Astrocyte of the hippocampus (primary cell): Measurements from ENCODE around the gene IL17RE.
A peak's percentile ranks its signal among the peaks of the same experiment; 100 is the strongest.
"Not testable (repeated sequence)": the region's sequence is repeated elsewhere in the genome, so short reads cannot be mapped to it uniquely, and the experiment has no call there.

Experiments used
- DNase-seq: peaks from one replicate; pipeline ENCODE4 v3.0.0; 2011; ENCODE audit warnings: low read depth, low spot score

Gene IL17RE

GRCh38 chr3:9933561-9934234 lies 31.1 kb downstream of the IL17RE start, which contains the start of gene CRELD1:
Gene CRELD1 (plus strand): TSS chr3:9933834. CDS start chr3:9934439, 605 bp downstream.
- DNase-seq, result peak; percentile 98

- no peak for DNase-seq
These were observed 31.6 kb downstream of the IL17RE start for GRCh38 chr3:9934235-9934621.

GRCh38 chr3:9934993-9935392 lies 32.3 kb downstream of the IL17RE start:
- no peak for DNase-seq

GRCh38 chr3:9935966-9936510 lies 33.4 kb downstream of the IL17RE start:
- no peak for DNase-seq

GRCh38 chr3:9937486-9938238 lies 35.0 kb downstream of the IL17RE start:
- no peak for DNase-seq

GRCh38 chr3:9938966-9939365 lies 36.3 kb downstream of the IL17RE start:
- no peak for DNase-seq

- DNase-seq, result not testable (repeated sequence)
These were observed 37.3 kb downstream of the IL17RE start for GRCh38 chr3:9939906-9940305.

GRCh38 chr3:9940746-9941145 lies 38.1 kb downstream of the IL17RE start:
- no peak for DNase-seq

GRCh38 chr3:9942164-9942563 lies 39.5 kb downstream of the IL17RE start:
- no peak for DNase-seq

- no peak for DNase-seq
These were observed 40.5 kb downstream of the IL17RE start for GRCh38 chr3:9942934-9943690.

GRCh38 chr3:9944271-9944670 lies 41.6 kb downstream of the IL17RE start:
- no peak for DNase-seq

- no peak for DNase-seq
These were observed 42.7 kb downstream of the IL17RE start for GRCh38 chr3:9945358-9945757.

- DNase-seq, result peak; percentile 97
These were observed 43.7 kb downstream of the IL17RE start for GRCh38 chr3:9946112-9947024.

GRCh38 chr3:9947025-9947995 lies 44.7 kb downstream of the IL17RE start:
- peak; percentile 88 for DNase-seq

GRCh38 chr3:9948586-9948985 lies 45.9 kb downstream of the IL17RE start:
- no peak for DNase-seq

- DNase-seq, result no peak
These were observed 46.5 kb downstream of the IL17RE start for GRCh38 chr3:9949115-9949514.

GRCh38 chr3:9949626-9950025 lies 47.0 kb downstream of the IL17RE start:
- DNase-seq, result no peak

GRCh38 chr3:9951126-9951525 lies 48.5 kb downstream of the IL17RE start:
- no peak for DNase-seq

GRCh38 chr3:9951598-9951961 lies 48.9 kb downstream of the IL17RE start:
- no peak for DNase-seq
